ENCODE results near the gene LAMA2. TPM values are rescaled to one million over a fixed set of nuclear protein-coding genes. Genes with fewer than 3 reads are reported as not detected.

LAMA2 gene
- total RNA-seq, 1 donor from 2014 or later = 107 TPM

DNA sequence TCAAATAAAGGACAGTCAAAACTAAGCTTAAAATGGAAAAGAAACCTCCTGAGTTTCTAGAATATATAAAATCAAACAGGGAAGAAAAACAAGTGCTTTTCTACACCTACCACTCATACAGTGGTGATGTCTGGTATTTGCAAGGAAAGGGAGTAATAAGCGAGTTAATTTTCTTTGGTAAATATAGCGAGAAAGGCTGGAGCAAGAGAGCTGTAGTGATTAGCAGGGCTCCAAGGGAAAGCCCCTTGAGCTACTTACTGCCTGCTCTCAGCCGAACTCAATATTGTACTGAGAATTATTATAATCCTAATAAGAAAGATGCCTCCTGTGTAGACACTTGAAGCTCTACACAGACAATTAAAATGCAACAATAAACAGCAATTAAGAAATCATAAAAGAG lies 296.3 kb downstream of the LAMA2 start:
- DNase-seq (ENCODE audit: low spot score) = no peak

DNA sequence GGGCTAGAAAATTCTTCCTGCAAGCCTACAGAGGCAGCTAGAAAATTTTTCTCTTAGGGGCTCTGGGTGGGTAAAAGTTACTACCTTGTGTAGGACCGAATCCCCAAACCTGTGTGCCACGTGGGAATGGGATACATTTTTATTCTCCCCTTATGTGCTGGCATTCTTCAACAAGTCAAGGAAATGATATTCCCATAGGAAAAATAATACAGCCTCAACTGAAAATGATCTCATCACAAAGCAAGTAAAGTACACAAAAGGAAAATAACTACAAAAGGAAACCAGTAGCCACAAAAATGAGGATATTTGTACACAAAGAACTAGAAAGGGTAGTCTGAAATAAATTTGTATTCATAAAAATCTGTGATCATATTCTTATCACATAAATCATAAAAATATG lies 298.1 kb downstream of the LAMA2 start:
- DNase-seq (ENCODE audit: low spot score) = no peak

DNA sequence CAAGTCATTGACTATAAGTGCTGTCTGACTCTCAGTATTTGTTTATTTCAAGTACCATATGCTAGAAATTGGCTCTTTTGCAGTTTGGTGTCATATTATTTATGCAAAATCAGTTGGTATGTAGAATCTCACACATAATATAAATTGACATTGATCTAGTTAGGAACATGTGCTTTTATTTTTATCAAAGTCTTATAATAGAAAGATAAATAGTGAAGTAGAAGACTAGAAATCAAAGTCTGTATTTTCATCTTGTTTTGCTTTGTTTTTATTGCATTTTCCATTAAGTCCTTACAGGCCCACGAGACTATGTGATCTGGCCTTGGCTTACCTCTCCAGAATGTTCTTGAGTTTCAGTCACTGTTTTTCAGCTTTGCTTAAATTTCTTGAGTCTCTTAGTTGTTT lies 300.3 kb downstream of the LAMA2 start:
- DNase-seq (ENCODE audit: low spot score) = no peak

DNA sequence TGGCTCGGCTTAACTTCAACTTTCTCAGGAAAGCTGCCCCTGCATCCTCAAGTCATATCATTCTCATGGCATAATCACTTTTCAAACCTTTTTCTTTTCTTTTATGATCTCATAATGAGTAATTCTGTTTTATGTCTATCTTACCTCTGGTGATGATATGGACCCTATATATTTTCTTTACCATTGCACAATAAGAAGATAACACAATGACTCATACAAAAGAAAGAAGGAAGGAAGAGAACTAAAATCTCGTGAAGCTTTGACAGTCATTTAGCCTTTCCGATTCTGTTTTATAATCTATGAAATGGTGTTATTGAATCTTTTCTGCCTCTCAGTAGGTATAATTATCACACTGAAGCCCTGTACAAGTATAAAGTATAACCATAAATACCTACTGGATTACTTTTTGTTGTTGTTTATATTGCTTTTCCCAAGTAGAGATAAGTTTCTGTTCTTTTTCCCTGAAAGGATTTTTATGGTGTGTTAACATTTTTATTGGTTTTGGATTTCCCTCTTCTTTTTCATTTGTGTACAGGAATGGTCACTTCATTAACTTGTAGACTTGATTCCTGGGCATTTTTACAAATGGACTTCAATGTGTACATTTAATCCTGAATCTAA lies 300.9 kb downstream of the LAMA2 start:
- DNase-seq (ENCODE audit: low spot score) = peak; percentile 33

DNA sequence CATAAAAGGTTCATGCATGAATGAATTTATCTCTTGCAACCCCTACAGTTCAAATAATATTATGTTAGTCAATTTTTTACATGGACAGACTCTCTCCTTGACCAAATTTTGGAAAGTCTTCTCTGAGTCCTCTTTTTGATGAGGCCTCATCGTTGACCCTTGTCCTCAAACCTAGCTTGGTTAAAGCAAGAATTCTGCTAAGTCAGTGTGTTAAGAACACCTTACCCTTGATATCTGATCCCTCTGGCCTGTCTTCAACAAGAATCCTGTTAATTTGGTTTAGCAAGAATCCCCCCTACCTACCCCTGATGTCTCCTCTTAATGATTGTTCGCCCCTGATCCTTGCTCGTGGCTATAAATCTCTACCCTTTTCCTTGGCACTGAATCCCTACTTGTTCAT lies 301.4 kb downstream of the LAMA2 start:
- no peak for DNase-seq (ENCODE audit: low spot score)

DNA sequence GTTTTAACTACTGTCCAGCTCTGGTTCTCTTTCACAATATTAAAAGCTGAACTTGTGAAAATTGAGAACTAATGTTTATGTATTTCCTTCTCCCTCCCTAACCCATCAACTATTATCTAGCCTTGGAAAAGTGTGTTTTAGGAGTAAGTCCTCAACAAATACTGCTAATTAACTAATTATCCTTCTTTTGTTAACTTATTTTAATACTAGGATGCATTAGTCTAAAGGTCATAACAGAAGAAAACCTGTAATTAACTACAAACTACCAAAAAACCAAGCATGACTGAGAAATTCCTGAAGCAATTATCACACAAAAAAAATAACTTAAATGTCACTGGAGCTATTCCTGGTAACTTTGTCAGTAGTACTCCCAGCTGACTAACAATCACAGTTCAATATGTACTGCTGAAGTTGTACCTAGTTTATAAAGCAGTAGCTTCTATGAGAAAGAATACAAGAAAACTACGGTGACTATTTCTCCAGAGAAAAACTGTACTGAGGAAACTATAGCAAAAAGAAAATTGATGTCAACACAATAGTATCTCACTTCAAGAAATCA lies 301.9 kb downstream of the LAMA2 start:
- no peak for DNase-seq (ENCODE audit: low spot score)

DNA sequence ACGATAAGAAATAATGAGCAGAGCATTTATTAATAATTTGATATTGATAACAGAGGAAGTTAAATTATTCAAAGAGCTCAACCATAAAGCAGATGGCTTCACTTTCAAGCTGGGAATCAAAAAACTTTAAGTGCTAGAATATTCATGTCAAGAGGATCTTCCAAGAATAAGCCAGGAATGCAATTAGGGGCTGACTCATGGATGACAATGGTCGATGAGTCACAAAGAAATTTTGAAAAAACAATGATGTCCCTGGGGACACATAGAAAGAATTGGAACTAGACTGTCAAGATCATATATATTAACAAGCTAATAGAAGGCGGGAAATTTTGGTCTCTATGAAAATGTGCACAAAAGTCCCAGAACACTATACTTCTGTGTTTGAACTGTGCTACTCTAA lies 304.1 kb downstream of the LAMA2 start:
- DNase-seq (ENCODE audit: low spot score) = no peak

DNA sequence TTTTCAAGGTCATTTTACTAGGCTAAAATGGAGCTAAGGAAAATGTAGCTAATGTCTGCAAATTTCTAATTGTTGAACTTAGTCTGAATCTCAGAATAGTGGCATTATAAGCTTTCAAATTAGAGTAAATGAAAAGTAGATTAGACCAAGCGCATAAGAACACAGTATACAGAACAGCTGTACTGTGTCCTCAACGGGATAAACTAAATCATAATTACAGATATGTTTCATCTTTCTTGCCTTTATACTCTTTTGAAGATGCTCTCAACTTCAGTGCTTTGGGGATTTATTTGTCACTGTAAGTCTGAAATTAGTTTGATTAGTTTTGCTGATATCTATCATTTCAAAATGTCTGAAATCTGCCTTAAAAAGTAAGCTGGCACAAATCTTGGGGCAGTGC lies 305.4 kb downstream of the LAMA2 start:
- DNase-seq (ENCODE audit: low spot score) = peak; percentile 50

DNA sequence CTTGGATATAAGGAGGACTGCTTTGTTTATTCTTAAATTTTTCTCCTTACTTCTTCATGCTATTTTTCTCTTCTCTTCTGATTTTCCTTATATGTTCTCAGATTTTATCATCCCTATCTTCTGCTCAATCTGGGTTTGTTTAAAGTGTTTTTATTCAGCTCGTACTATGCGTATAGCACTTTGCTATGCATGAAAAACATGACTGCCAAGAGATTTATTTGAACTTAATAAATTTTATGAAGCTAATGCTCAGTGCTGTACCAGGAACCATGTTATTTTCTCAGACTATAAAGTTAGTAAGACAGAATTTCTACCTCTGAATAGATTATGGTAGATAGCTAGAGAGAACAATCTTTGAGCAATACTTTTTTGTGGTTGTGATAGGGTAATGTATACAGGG lies 305.9 kb downstream of the LAMA2 start:
- peak; percentile 35 for DNase-seq (ENCODE audit: low spot score)

DNA sequence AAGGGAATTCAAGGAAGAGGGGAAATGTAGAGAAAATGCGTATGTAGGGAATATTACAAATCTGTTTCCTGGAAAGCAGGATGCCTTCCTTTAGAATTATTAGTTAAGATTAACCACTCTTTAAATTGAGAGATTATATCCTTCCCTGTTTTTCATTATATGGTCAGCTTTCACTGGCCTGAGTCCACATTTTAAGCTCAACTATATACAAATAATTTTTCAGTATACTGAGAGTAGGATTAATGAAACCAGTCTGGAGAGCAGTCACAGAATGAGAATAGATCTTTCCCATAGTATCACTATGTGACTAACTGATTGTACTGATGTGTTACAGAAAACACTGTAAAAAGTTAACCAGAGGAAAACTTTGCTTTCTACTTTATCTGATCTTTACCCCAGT lies 306.3 kb downstream of the LAMA2 start:
- DNase-seq (ENCODE audit: low spot score) = no peak

DNA sequence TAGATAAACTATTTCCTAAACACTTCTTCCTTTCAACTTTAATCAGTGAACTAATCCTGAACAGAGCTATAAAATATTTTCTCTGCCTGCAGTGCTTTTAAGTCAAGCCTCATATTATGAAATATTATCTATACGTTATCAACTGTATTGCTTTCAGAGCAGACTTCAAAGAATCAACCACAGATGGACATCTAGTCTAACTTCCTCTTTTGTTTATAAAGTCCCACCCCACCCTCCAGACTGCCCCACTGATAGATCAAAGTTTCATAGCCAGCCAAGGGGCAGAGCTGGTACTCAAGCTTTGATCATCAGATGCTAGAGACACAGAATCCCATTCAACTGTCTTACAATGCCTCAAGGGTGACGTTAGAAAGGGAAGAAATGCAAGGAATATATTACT lies 308.3 kb downstream of the LAMA2 start:
- DNase-seq (ENCODE audit: low spot score) = peak; percentile 72

DNA sequence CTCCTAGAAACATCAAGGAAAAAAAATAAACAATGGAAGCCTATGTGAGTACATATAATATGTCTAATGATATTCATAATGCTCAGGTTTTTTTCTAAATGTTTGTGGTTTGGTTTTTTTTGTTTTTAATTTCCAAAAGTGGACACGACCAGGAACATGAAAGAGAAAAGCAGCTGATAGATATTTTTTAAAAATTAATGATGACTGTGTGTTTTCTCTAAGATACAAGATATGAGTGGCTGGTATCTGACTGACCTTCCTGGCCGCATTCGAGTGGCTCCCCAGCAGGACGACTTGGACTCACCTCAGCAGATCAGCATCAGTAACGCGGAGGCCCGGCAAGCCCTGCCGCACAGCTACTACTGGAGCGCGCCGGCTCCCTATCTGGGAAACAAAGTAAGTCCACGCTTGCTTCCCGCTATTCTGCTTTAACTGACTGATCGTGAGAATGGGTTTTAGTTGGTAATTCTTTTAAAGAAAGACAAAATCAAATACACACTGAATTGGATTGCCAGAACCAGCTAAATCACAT lies 309.6 kb downstream of the LAMA2 start:
- DNase-seq (ENCODE audit: low spot score) = no peak

DNA sequence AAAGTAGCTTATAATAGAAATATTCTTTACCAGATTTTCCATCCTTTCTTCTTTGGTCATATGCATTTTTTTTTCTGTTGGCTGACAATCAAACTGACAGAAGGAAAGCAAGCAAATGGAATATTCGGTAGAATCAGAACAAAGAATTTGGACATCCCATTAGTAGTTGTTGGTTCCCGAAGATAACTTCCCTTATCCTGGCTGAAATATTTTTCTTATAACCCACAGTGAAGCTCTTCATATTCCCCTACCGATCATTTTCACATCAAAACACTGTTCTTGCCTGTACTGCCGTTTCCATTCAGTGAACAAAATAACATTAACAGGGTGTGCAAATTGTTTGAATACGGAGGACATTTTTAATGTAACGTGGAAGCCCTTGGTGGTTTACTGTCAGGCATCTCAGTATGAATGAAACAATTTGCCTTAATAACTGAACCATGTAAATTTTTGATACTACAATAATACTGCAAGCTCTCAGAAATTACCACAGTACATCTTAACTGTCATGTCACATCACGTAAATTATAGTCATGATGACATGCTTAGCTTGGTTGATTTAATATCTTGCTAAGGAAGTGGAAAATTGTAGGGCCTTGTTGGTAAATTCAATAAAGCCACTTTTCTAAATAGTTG lies 311.5 kb downstream of the LAMA2 start:
- DNase-seq (ENCODE audit: low spot score) = no peak

DNA sequence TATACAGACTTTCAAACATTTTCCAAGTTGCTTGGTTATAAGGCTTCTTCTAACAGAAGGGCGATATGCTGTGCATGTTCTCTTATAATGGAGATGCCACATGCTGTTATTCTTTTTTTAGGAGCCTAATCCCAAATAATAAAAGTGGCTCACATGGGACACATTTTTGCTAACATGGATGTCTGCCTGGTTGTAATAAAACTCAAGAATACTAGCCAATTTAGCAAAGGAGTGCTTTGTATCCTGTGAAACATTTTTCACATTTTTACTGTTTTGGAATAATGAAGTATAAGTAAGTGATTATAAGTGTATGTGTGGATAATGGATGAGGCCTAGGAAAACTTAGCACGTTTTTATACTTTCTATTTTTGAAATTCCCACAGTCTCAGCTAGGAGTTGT lies 312.2 kb downstream of the LAMA2 start:
- no peak for DNase-seq (ENCODE audit: low spot score)

DNA sequence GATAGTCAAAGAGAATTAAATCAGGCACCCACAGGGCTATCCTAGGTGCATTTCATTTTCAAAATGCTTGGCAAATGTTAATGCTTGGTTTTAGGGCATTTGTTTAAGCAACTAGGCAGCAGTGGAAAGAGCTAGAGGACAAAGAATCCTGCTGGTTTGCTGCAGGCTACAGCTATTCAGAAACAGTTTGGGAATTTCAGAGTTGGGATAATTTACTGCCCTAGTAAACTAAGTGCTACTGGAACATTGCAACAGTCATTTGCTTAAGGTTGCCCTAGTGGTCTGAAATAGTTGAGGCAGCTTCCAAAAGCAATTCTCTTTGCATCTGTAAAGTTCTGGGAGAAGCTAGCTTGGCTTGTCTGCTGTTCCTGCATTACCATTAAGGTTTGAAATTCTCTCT lies 312.7 kb downstream of the LAMA2 start:
- no peak for DNase-seq (ENCODE audit: low spot score)

DNA sequence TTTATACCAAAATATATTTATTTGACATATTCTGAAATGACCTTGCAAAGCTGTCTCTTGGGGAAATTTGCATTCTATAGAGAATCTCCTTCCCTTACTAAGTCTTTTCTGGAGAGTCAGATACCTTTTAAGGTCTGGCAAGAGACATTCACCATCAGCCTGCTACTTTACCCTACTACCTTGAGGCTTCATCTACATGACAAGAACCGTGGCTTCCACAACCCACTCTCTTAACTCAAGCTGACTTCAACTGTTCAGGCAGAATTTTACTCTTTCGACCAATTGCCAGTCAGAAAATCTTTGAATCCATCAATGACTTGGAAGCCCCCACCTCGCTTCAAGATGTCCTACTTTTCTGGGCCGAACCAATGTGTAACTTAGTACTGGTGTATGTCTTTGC lies 314.2 kb downstream of the LAMA2 start:
- no peak for DNase-seq (ENCODE audit: low spot score)

DNA sequence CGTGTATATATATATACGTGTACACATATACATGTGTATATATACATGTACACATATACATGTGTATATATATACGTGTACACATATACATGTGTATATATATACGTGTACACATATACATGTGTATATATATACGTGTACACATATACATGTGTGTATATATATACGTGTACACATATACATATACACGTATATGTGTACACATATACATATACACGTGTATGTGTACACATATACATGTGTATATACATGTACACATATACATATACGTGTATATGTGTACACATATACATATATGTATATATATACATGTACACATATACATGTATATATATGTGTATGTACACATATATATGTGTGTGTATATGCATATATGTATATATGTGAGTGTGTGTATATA lies 317.2 kb downstream of the LAMA2 start:
- no peak for DNase-seq (ENCODE audit: low spot score)

DNA sequence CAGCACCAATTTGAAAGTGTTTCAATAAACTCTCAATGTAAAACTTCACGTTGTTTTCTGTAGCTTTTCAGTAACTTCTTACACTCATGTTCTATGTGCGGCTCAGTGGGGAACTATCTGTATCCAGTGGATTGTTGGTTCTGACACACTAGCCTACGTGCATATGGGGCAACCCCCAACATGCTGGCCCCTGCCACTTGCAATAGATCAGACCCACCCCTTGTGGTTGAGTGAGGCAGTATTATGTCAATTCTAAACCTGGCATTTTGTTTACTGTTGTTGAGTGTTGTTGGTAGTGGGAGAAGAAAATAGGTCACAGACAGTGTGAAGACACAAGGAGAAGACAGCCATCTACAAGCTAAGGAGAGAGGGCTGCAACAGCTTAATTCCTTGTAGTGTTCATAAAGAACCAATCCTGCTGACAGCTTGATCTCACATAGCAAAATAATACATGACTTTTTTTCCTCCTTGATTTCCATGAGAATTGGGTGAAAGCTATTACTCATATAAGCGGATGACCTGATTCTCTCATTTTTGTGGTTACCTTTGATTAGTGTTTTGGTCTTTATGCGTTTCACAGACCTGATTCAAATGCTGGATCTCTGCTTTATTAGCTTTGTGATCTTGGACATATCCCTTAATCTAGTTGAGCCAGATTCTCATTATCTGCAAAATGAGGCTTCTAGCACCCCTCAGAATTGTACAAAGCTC lies 320.4 kb downstream of the LAMA2 start:
- DNase-seq (ENCODE audit: low spot score) = no peak

DNA sequence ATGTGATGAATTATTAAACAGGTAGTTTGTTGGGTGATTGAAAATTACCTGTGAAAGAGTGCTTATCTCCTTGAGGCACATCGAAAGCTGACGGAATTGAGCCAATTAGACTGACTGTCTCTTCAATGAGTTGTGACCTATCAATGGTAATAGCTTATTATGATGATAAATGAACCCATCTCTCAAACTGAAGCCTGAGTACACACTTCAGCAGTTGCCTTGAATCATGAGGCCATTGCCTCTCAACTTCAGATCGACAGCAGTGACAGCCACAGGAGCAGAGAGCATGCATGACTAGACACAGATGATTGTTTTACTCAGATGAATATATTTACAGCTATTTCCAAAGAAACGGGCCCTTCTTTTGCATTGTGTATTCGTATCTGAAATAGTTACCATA lies 323.9 kb downstream of the LAMA2 start:
- no peak for DNase-seq (ENCODE audit: low spot score)

DNA sequence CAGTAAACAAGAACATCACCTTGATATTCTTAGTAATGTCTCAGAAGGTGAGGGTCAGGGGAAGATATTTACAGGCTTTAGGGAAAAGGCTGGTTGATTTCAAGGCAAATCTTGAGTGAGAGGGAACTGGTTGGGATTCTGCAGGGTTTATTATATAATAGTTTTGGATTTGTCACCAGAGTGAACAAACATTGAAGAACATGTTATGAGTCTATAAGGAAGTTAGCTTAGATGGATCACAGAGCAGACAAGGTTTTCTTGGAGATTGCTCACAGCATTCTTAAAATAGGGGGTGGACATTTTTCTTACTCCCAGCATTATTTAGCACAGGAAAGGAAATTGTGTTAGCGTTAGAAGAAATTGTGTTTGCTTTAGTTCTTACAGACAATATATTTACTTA lies 324.9 kb downstream of the LAMA2 start:
- DNase-seq (ENCODE audit: low spot score) = no peak

DNA sequence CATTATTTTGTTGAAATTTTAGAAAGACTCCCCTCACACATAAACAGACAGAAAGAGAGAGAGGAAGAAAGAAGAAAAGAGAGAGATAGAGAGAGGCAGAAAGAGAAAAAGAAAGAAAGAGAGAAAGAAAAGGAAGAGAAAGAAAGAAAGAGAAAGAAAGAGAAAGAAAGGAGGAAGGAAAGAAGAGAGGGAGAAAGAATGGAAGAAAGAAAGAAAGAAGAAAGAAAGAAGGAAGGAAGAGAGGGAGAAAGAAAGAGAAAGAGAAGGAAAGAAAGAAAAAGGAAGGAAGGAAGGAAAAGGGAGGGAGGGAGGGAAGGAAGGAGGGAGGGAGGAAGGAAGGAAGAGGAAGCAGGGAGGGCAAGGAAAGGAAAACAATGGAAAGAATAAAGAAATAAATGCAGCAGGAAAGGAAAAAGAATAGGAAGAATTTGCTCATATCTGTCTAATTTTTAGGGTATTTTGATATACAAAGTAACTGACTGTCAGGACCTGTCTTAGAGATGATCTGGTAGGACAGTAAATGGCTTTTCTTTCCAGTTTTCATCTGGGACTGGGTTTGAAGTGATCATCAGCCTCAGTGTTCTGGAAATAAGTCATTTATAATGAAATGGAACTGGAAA lies 325.6 kb downstream of the LAMA2 start:
- no peak for DNase-seq (ENCODE audit: low spot score)

DNA sequence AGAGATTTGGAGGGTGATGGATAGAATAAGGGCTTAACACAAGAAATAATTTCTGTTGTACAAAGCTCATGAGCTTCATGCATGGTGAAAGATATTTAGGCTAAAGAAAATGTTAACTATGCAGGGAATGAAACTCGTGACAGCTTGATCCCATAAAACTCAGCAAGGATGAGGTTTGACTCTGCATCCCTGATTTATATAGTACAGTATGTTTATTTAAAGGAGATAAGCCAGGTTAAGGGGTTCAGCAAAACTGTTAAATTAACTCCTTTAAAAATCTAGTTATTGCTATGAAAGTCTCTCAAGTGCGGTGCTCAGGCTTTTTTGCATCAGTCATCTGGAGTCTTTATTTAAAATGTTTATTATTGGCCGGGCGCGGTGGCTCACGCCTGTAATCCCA lies 326.4 kb downstream of the LAMA2 start:
- DNase-seq (ENCODE audit: low spot score) = peak; percentile 45

Measured in umbilical cord (tissue), 2 donors.